B cell (primary cell): ENCODE data around the gene RFX4.

Source experiments
- EZH2 ChIP-seq: IDR thresholded peaks from 2 replicates; pipeline ENCODE4 v1.6.1; 2012; ENCODE audit warnings: borderline replicate concordance, low read depth, mild to moderate bottlenecking, moderate library complexity, low read length; ENCODE audit not compliant: insufficient read depth, poor library complexity, severe bottlenecking
- TF ChIP-seq, protein P1 (sequence below): fragments of 200-600 bp; IDR thresholded peaks from one replicate; pipeline ENCODE4 v1.8.0; 2022; ENCODE audit warnings: antibody characterized with exemption, mild to moderate bottlenecking

DNA sequence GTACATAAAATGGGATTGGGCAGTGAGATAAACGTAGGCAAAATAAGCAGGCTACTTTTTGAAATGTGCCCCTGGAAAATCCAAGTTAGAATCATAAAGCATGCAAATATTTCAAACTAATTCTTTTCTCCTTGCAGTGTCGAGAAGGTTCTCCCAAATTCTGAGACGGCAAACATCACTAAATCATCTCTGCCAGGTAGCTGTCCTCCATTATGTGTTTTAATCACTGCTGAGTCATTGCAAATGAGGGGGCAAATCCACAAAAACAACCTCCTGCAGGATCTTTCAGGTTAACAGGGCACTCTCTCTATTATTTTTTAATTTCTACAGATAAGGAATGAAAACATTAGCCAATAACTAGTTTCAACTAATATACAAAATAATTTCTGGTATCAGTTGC, 128.5 kb downstream of the RFX4 start:
- TF ChIP-seq, protein P1, sequence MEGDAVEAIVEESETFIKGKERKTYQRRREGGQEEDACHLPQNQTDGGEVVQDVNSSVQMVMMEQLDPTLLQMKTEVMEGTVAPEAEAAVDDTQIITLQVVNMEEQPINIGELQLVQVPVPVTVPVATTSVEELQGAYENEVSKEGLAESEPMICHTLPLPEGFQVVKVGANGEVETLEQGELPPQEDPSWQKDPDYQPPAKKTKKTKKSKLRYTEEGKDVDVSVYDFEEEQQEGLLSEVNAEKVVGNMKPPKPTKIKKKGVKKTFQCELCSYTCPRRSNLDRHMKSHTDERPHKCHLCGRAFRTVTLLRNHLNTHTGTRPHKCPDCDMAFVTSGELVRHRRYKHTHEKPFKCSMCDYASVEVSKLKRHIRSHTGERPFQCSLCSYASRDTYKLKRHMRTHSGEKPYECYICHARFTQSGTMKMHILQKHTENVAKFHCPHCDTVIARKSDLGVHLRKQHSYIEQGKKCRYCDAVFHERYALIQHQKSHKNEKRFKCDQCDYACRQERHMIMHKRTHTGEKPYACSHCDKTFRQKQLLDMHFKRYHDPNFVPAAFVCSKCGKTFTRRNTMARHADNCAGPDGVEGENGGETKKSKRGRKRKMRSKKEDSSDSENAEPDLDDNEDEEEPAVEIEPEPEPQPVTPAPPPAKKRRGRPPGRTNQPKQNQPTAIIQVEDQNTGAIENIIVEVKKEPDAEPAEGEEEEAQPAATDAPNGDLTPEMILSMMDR = no peak
- TF ChIP-seq EZH2 = no peak
